ENCODE data around the gene MOBP.

The MOBP gene

GRCh38 chr3:39469258-39469657 is 1.8 kb downstream of the MOBP start:
- Histone ChIP-seq H3K9ac (ENCODE audit: low read length in 2 of 2) (no peak overlapping the region), H3K4me1 (ENCODE audit: control insufficient read depth, insufficient read depth, low read length) (no peaks in the 10 kb centered on the region), H3K36me3 (ENCODE audit: control insufficient read depth in 2 of 2, insufficient read depth in 2 of 2, low read length in 2 of 2) (no peaks in the 10 kb centered on the region), H3K4me3 (ENCODE audit: low read length in 2 of 2) (no peak overlapping the region), H3K9me3 (ENCODE audit: control insufficient read depth in 2 of 2, low read length in 2 of 2) (no peaks in the 10 kb centered on the region), H3K27me3 (ENCODE audit: control insufficient read depth in 1 of 2, insufficient read depth in 2 of 2, low read length in 2 of 2) (peaks cover 3 to 6% of the 10 kb centered on the region in 2 donors), H3K27ac (ENCODE audit: low read length) (no peak overlapping the region)

GRCh38 chr3:39469945-39470344 is 2.5 kb downstream of the MOBP start:
- peaks cover 3 to 6% of the 10 kb centered on the region in 2 donors for H3K27me3 ChIP-seq (ENCODE audit: control insufficient read depth in 1 of 2, insufficient read depth in 2 of 2, low read length in 2 of 2)
- H3K9ac ChIP-seq (ENCODE audit: low read length in 2 of 2): no peak overlapping the region

GRCh38 chr3:39471652-39472051 is 4.2 kb downstream of the MOBP start:
- no peaks in the 10 kb centered on the region for H3K9me3 ChIP-seq (ENCODE audit: control insufficient read depth in 2 of 2, low read length in 2 of 2)
- no peak overlapping the region for H3K4me3 ChIP-seq (ENCODE audit: low read length in 2 of 2)
- H3K9ac ChIP-seq (ENCODE audit: low read length in 2 of 2): no peak overlapping the region
- peaks cover 3 to 6% of the 10 kb centered on the region in 2 donors for H3K27me3 ChIP-seq (ENCODE audit: control insufficient read depth in 1 of 2, insufficient read depth in 2 of 2, low read length in 2 of 2)
- H3K27ac ChIP-seq (ENCODE audit: low read length): no peak overlapping the region
- no peaks in the 10 kb centered on the region for H3K4me1 ChIP-seq (ENCODE audit: control insufficient read depth, insufficient read depth, low read length)
- no peaks in the 10 kb centered on the region for H3K36me3 ChIP-seq (ENCODE audit: control insufficient read depth in 2 of 2, insufficient read depth in 2 of 2, low read length in 2 of 2)

More at GRCh38 chr3:39469945-39470344, 2.5 kb downstream of the MOBP start:
- H3K9me3 ChIP-seq (ENCODE audit: control insufficient read depth in 2 of 2, low read length in 2 of 2): no peaks in the 10 kb centered on the region
- no peak overlapping the region for H3K4me3 ChIP-seq (ENCODE audit: low read length in 2 of 2)
- no peak overlapping the region for H3K27ac ChIP-seq (ENCODE audit: low read length)
- H3K36me3 ChIP-seq (ENCODE audit: control insufficient read depth in 2 of 2, insufficient read depth in 2 of 2, low read length in 2 of 2): no peaks in the 10 kb centered on the region
- H3K4me1 ChIP-seq (ENCODE audit: control insufficient read depth, insufficient read depth, low read length): no peaks in the 10 kb centered on the region

GRCh38 chr3:39473452-39474125 is 6.1 kb downstream of the MOBP start:
- Histone ChIP-seq H3K27me3 (ENCODE audit: control insufficient read depth in 1 of 2, insufficient read depth in 2 of 2, low read length in 2 of 2) (peaks cover 3 to 6% of the 10 kb centered on the region in 2 donors), H3K4me3 (ENCODE audit: low read length in 2 of 2) (no peak overlapping the region), H3K4me1 (ENCODE audit: control insufficient read depth, insufficient read depth, low read length) (no peaks in the 10 kb centered on the region), H3K9me3 (ENCODE audit: control insufficient read depth in 2 of 2, low read length in 2 of 2) (peaks cover 0 to 5% of the 10 kb centered on the region in 2 donors), H3K27ac (ENCODE audit: low read length) (no peak overlapping the region), H3K9ac (ENCODE audit: low read length in 2 of 2) (no peak overlapping the region), H3K36me3 (ENCODE audit: control insufficient read depth in 2 of 2, insufficient read depth in 2 of 2, low read length in 2 of 2) (no peaks in the 10 kb centered on the region)

GRCh38 chr3:39474126-39474515 is 6.6 kb downstream of the MOBP start:
- H3K27me3 ChIP-seq (ENCODE audit: control insufficient read depth in 1 of 2, insufficient read depth in 2 of 2, low read length in 2 of 2): peaks cover 3 to 6% of the 10 kb centered on the region in 2 donors
- H3K36me3 ChIP-seq (ENCODE audit: control insufficient read depth in 2 of 2, insufficient read depth in 2 of 2, low read length in 2 of 2): no peaks in the 10 kb centered on the region
- H3K4me1 ChIP-seq (ENCODE audit: control insufficient read depth, insufficient read depth, low read length): no peaks in the 10 kb centered on the region
- peaks cover 0 to 5% of the 10 kb centered on the region in 2 donors for H3K9me3 ChIP-seq (ENCODE audit: control insufficient read depth in 2 of 2, low read length in 2 of 2)
- no peak overlapping the region for H3K4me3 ChIP-seq (ENCODE audit: low read length in 2 of 2)
- no peak overlapping the region for H3K9ac ChIP-seq (ENCODE audit: low read length in 2 of 2)
- H3K27ac ChIP-seq (ENCODE audit: low read length): no peak overlapping the region

- Histone ChIP-seq H3K4me1 (ENCODE audit: control insufficient read depth, insufficient read depth, low read length) (no peaks in the 10 kb centered on the region), H3K27ac (ENCODE audit: low read length) (no peak overlapping the region), H3K36me3 (ENCODE audit: control insufficient read depth in 2 of 2, insufficient read depth in 2 of 2, low read length in 2 of 2) (no peaks in the 10 kb centered on the region), H3K9ac (ENCODE audit: low read length in 2 of 2) (no peak overlapping the region), H3K27me3 (ENCODE audit: control insufficient read depth in 1 of 2, insufficient read depth in 2 of 2, low read length in 2 of 2) (peaks cover 3% of the 10 kb centered on the region in 2 donors), H3K4me3 (ENCODE audit: low read length in 2 of 2) (no peak overlapping the region), H3K9me3 (ENCODE audit: control insufficient read depth in 2 of 2, low read length in 2 of 2) (peaks cover 0 to 5% of the 10 kb centered on the region in 2 donors)
These were observed 9.3 kb downstream of the MOBP start for GRCh38 chr3:39476783-39477182.

- H3K27ac ChIP-seq (ENCODE audit: low read length): no peak overlapping the region
- H3K4me3 ChIP-seq (ENCODE audit: low read length in 2 of 2): no peak overlapping the region
- H3K9ac ChIP-seq (ENCODE audit: low read length in 2 of 2): no peak overlapping the region
- no peaks in the 10 kb centered on the region for H3K36me3 ChIP-seq (ENCODE audit: control insufficient read depth in 2 of 2, insufficient read depth in 2 of 2, low read length in 2 of 2)
- peaks cover 0 to 5% of the 10 kb centered on the region in 2 donors for H3K9me3 ChIP-seq (ENCODE audit: control insufficient read depth in 2 of 2, low read length in 2 of 2)
- H3K4me1 ChIP-seq (ENCODE audit: control insufficient read depth, insufficient read depth, low read length): no peaks in the 10 kb centered on the region
- H3K27me3 ChIP-seq (ENCODE audit: control insufficient read depth in 1 of 2, insufficient read depth in 2 of 2, low read length in 2 of 2): peaks cover under 1 to 2% of the 10 kb centered on the region in 2 donors
These were observed 10.7 kb downstream of the MOBP start for GRCh38 chr3:39478226-39478625.

GRCh38 chr3:39479701-39480414 is 12.4 kb downstream of the MOBP start:
- Histone ChIP-seq H3K4me3 (ENCODE audit: low read length in 2 of 2) (no peak overlapping the region), H3K9me3 (ENCODE audit: control insufficient read depth in 2 of 2, low read length in 2 of 2) (peaks cover 0 to 5% of the 10 kb centered on the region in 2 donors), H3K36me3 (ENCODE audit: control insufficient read depth in 2 of 2, insufficient read depth in 2 of 2, low read length in 2 of 2) (no peaks in the 10 kb centered on the region), H3K9ac (ENCODE audit: low read length in 2 of 2) (no peak overlapping the region), H3K27me3 (ENCODE audit: control insufficient read depth in 1 of 2, insufficient read depth in 2 of 2, low read length in 2 of 2) (no peaks in the 10 kb centered on the region), H3K27ac (ENCODE audit: low read length) (no peak overlapping the region), H3K4me1 (ENCODE audit: control insufficient read depth, insufficient read depth, low read length) (no peaks in the 10 kb centered on the region)

GRCh38 chr3:39485547-39485946 is 18.1 kb downstream of the MOBP start:
- no peaks in the 10 kb centered on the region for H3K4me1 ChIP-seq (ENCODE audit: control insufficient read depth, insufficient read depth, low read length)
- no peak overlapping the region for H3K4me3 ChIP-seq (ENCODE audit: low read length in 2 of 2)
- no peaks in the 10 kb centered on the region for H3K36me3 ChIP-seq (ENCODE audit: control insufficient read depth in 2 of 2, insufficient read depth in 2 of 2, low read length in 2 of 2)
- H3K27ac ChIP-seq (ENCODE audit: low read length): no peak overlapping the region
- H3K27me3 ChIP-seq (ENCODE audit: control insufficient read depth in 1 of 2, insufficient read depth in 2 of 2, low read length in 2 of 2): no peaks in the 10 kb centered on the region
- no peaks in the 10 kb centered on the region for H3K9me3 ChIP-seq (ENCODE audit: control insufficient read depth in 2 of 2, low read length in 2 of 2)
- H3K9ac ChIP-seq (ENCODE audit: low read length in 2 of 2): no peak overlapping the region

GRCh38 chr3:39491014-39491413 is 23.5 kb downstream of the MOBP start:
- H3K4me1 ChIP-seq (ENCODE audit: control insufficient read depth, insufficient read depth, low read length): no peaks in the 10 kb centered on the region
- no peak overlapping the region for H3K27ac ChIP-seq (ENCODE audit: low read length)
- H3K9ac ChIP-seq (ENCODE audit: low read length in 2 of 2): no peak overlapping the region
- H3K27me3 ChIP-seq (ENCODE audit: control insufficient read depth in 1 of 2, insufficient read depth in 2 of 2, low read length in 2 of 2): no peaks in the 10 kb centered on the region
- no peak overlapping the region for H3K4me3 ChIP-seq (ENCODE audit: low read length in 2 of 2)
- no peaks in the 10 kb centered on the region for H3K9me3 ChIP-seq (ENCODE audit: control insufficient read depth in 2 of 2, low read length in 2 of 2)
- no peaks in the 10 kb centered on the region for H3K36me3 ChIP-seq (ENCODE audit: control insufficient read depth in 2 of 2, insufficient read depth in 2 of 2, low read length in 2 of 2)

Measured in stomach smooth muscle (tissue), 2 donors.